ENCODE data around the gene DCLK2. TPM values are rescaled to one million over a fixed set of nuclear protein-coding genes. Genes with fewer than 3 reads are reported as not detected.

DCLK2 gene
- total RNA-seq, 3 donors from 2014 or later = 3.0 to 11.8 (median 4.3) TPM

- TF ChIP-seq, protein P1, sequence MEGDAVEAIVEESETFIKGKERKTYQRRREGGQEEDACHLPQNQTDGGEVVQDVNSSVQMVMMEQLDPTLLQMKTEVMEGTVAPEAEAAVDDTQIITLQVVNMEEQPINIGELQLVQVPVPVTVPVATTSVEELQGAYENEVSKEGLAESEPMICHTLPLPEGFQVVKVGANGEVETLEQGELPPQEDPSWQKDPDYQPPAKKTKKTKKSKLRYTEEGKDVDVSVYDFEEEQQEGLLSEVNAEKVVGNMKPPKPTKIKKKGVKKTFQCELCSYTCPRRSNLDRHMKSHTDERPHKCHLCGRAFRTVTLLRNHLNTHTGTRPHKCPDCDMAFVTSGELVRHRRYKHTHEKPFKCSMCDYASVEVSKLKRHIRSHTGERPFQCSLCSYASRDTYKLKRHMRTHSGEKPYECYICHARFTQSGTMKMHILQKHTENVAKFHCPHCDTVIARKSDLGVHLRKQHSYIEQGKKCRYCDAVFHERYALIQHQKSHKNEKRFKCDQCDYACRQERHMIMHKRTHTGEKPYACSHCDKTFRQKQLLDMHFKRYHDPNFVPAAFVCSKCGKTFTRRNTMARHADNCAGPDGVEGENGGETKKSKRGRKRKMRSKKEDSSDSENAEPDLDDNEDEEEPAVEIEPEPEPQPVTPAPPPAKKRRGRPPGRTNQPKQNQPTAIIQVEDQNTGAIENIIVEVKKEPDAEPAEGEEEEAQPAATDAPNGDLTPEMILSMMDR (IDR thresholded peaks at IDR 0.05) = no peak
- intact Hi-C loops (cut with DNase I, micrococcal nuclease) = no loop called here
Measured at GRCh38 chr4:150104404-150105027, 26.3 kb downstream of the DCLK2 start.

DNA sequence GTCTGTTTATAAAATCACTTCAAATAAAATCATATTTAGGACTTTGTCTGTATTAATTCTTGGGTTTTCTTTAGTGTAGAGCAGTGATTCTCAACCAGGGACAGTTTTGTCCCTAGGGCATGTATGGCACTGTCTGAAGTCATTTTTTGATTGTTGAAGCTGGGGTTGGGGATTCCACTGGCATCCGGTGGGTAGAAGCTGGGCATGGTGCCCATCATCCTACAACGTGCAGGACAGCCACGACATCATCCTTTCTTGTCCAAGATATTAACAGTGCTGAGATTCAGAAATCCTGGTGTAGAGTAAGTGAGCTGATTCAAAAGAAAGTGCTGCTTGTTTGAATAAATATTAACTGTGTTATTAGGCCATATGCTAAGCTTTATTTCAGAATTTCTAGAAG is 28.6 kb downstream of the DCLK2 start:
- H3K9me3 ChIP-seq = no peaks in the 10 kb centered on the region
- no peak for DNase-seq
- no peaks in the 10 kb centered on the region for H3K36me3 ChIP-seq (ENCODE audit: low read depth)
- H3K4me1 ChIP-seq (ENCODE audit: low read depth) = no peaks in the 10 kb centered on the region
- ATAC-seq = no peak
- no peak overlapping the region for H3K4me3 ChIP-seq
- intact Hi-C loops (cut with DNase I, micrococcal nuclease) = no loop called here
- TF ChIP-seq, protein P1 (IDR thresholded peaks at IDR 0.05) = no peak

More at GRCh38 chr4:150104404-150105027, 26.3 kb downstream of the DCLK2 start:
- Histone ChIP-seq H3K36me3 (ENCODE audit: low read depth) (no peaks in the 10 kb centered on the region), H3K4me1 (ENCODE audit: low read depth) (no peaks in the 10 kb centered on the region), H3K9me3 (no peaks in the 10 kb centered on the region), H3K4me3 (no peak overlapping the region)
- DNase-seq (no peak), ATAC-seq (no peak)

- ATAC-seq (no peak), DNase-seq (no peak)
- Histone ChIP-seq H3K36me3 (ENCODE audit: low read depth) (no peaks in the 10 kb centered on the region), H3K4me3 (no peak overlapping the region), H3K9me3 (no peaks in the 10 kb centered on the region), H3K4me1 (ENCODE audit: low read depth) (no peaks in the 10 kb centered on the region)
- TF ChIP-seq, protein P1 (IDR thresholded peaks at IDR 0.05) = no peak
- intact Hi-C loops (cut with DNase I, micrococcal nuclease) = no loop called here
Measured at GRCh38 chr4:150108691-150109090, 30.4 kb downstream of the DCLK2 start.

DNA sequence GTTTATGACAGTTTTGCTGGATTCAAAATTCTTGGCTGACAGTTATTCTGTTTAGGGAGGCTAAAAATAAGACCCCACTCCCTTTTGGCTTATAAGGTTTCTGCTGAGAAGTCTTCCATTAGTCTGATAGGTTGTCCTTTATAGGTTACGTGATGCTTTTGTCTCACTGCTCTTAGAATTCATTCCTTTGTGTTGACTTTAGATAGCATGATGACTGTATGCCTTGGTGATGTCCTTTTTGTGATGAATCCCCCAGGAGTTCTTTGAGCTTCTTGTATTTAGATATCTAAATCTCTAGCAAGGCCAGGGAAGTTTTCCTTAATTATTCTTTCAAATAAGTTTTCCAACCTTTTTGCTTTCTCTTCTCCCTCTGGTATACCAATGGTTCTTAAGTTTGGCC is 36.4 kb downstream of the DCLK2 start:
- TF ChIP-seq, protein P1 (IDR thresholded peaks at IDR 0.05) = no peak
- no peaks in the 10 kb centered on the region for H3K4me1 ChIP-seq (ENCODE audit: low read depth)
- no peak for DNase-seq
- intact Hi-C loops (cut with DNase I, micrococcal nuclease) = no loop called here
- H3K36me3 ChIP-seq (ENCODE audit: low read depth) = no peaks in the 10 kb centered on the region
- no peak for ATAC-seq
- no peak overlapping the region for H3K4me3 ChIP-seq
- H3K9me3 ChIP-seq = no peaks in the 10 kb centered on the region

- DNase-seq (no peak), ATAC-seq (no peak)
- Histone ChIP-seq H3K36me3 (ENCODE audit: low read depth) (no peaks in the 10 kb centered on the region), H3K4me1 (ENCODE audit: low read depth) (no peaks in the 10 kb centered on the region), H3K9me3 (no peaks in the 10 kb centered on the region), H3K4me3 (no peak overlapping the region)
- TF ChIP-seq, protein P1 (IDR thresholded peaks at IDR 0.05) = no peak
- intact Hi-C loops (cut with DNase I, micrococcal nuclease) = no loop called here
Measured at GRCh38 chr4:150115851-150116250, 37.6 kb downstream of the DCLK2 start.

DNA sequence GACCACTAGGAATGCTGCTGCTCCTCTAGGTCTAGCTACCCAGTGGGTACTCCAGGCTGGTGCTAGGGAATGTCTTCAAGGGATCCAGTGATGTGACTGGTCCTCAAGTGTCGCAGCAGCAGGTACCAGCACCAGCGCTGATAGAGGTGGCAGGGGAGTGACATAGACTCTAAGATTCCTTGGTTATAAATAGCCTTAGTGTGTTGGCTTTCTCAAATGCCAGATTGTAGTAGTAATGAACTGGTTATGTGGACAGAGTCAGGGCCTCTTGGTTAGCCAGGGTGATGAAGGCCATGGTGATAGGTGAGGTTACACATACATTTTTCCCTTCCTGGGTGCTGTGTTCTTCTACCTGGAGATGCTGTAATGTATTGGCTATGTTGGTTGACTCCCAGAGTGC is 38.3 kb downstream of the DCLK2 start:
- intact Hi-C loops (cut with DNase I, micrococcal nuclease) = no loop called here
- H3K36me3 ChIP-seq (ENCODE audit: low read depth) = no peaks in the 10 kb centered on the region

More for the DNA sequence above, 38.3 kb downstream of the DCLK2 start:
- no peak overlapping the region for H3K4me3 ChIP-seq
- TF ChIP-seq, protein P1 (IDR thresholded peaks at IDR 0.05) = no peak
- peaks cover 2% of the 10 kb centered on the region for H3K9me3 ChIP-seq
- no peaks in the 10 kb centered on the region for H3K4me1 ChIP-seq (ENCODE audit: low read depth)
- no peak for DNase-seq
- ATAC-seq = no peak

All from mucosa of descending colon (tissue), 3 donors.